ENCODE data around the gene MRPL10.

The MRPL10 gene

DNA sequence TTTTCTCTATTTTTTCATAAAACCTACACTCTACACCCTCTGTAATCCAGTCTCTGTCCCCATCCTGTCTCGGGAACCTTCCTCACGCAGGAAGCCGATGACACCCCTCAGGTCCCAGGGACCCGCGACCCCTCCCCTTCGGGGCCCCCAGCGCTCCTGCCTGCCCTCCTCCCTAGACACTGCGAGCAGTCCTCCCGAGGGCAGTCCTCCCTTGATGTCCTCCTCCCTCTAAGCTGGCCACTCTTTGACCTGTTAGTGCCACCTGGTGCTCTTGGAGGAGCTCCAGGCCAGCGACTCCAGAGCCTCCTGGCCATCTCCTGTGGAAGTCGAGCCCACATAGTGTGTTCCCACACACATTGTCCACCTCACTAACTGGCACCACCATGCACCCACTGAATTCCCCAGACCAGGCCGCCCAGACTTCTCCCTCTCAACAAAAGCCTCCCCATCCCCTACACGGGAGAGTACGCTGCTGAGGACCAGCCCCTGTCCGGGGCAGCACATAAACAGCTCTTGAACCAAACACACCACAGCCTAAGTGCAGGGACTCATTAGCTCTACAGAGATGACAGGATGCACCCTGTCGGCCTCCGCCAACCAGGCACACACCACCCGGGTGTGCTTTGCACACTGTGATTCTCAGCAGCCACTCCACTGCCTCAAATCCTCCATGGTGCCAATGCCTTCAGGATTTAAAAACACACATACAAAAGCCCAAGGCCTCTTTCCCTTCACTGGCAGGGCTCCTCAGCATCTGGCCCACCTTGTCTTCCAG lies 19.0 kb downstream of the MRPL10 start:
- no peak for DNase-seq

DNA sequence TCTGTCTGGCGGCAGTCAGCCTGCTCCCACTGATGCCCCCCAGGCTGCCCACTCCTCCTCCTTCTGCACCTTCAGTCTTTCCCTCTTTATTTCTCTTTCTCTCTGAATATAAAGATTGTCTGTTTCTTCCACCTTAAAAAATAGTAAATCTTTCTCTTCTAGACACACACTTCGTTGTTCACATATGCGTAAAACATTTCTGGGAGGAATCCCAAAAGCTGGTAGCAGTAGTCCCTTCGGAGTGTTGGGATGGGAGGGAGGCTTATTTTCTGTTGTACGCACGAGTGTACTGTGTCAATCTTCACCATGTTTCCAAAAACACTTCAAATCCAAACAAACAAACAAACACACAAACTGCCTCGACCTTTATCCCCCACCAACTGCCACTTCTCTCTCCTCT lies 19.6 kb downstream of the MRPL10 start:
- DNase-seq, result no peak

GRCh38 chr17:47810901-47811635 lies 20.3 kb downstream of the MRPL10 start:
- DNase-seq, result no peak

DNA sequence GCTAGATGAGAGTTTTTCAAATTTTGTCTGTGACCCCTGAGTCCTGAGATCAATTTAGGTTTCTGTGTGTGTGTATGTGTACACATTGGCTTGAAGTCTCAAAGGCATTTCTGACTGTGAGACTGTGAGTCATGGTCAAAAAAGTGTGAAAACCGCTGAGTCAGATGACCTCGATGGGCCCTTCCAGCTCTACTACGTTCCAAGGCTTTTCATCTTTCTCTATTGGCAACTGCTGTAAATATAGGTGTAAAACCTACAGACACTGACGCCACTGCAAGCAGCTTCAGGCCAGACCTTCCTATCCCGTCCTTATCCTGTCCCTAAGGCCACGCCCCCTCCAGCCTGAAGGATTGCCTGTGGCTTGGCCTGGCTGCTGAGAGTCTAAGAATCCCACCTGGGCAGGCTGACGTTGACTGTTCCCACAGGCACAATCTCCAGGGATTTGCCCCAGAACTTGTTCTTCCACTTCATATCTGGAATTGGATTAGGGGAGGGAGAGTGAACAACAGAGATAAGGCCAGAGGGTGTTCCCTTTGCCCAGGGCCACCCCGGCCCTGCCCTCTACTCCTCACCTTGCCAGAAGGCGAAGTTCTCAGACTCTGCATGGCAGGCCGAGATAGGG lies 21.0 kb downstream of the MRPL10 start:
- DNase-seq, result no peak

GRCh38 chr17:47808830-47809480 lies 22.4 kb downstream of the MRPL10 start:
- no peak for DNase-seq

DNA sequence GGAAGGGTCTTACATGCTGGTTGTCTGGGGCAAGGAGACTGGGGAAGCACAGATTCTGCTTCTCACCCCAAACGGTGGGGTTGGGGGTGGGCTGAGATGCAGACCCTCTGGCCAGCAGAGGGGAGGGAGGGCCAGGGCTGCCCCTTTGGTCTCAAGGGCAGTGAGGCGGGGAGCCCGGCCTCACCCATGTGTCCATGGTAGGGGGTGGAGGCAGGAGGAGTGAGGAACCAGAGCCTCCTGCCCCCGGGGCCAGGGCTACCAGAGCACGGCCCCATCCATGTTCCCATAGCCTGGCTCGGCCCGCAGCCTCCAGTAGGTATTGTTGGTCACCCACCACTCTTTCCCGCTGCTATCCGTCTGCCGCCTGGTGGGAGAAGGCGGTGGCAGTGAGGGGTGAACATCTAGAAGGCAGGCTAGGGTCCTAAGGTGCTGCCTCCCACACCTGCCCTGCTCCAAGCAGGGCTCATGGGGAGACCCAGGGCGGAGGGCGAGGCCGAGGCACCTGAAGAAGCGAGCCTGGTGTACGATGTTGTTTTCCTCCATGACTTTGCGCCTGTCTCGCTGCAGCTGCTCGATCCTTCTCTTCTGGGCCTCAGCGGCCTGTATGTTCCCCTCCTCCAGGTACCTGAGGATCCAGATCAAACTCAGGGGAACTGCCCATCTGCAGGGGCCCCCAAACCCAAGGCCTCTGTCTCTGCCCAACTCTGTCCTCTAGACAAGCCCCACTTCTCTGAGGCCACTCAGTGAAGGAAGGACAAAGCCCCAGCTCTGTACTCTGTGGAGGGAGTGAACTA lies 23.1 kb downstream of the MRPL10 start:
- DNase-seq, result no peak

DNA sequence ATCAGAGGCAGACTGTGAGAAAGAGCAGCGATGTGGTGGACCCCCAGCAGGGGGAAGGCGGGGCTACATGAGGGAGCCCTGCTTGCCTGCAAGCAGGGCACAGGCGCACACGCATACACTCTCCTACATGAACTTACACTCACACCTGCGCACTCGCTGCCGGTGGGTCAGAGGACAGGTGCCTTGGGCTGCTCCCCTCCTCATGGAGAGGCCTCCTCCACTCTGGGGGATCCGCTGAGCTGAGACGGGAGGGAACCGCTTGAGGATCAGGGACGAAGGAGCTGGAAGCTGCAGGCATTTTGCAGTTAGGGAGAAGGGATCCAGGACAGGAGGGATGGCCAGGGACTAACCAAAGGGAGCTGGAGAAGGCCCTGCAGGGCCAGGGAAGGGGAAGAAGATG lies 23.9 kb downstream of the MRPL10 start:
- DNase-seq, result no peak

DNA sequence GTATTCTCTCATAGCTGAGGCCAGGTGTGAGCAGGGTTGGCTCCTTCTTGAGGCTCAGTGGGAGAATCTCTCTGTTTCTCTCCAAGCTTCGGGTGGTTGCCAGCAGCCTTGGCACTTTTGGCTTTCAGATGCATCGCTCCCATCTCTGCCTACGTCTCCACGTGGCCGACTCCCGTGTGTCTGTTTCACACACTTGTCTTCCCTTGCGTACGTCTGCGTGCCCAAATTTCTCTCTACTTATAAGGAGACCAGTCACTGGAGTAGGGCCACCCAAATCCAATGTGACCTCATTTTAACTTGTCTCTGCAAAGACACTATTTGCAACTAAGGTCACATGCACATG lies 24.5 kb downstream of the MRPL10 start:
- DNase-seq, result no peak

DNA sequence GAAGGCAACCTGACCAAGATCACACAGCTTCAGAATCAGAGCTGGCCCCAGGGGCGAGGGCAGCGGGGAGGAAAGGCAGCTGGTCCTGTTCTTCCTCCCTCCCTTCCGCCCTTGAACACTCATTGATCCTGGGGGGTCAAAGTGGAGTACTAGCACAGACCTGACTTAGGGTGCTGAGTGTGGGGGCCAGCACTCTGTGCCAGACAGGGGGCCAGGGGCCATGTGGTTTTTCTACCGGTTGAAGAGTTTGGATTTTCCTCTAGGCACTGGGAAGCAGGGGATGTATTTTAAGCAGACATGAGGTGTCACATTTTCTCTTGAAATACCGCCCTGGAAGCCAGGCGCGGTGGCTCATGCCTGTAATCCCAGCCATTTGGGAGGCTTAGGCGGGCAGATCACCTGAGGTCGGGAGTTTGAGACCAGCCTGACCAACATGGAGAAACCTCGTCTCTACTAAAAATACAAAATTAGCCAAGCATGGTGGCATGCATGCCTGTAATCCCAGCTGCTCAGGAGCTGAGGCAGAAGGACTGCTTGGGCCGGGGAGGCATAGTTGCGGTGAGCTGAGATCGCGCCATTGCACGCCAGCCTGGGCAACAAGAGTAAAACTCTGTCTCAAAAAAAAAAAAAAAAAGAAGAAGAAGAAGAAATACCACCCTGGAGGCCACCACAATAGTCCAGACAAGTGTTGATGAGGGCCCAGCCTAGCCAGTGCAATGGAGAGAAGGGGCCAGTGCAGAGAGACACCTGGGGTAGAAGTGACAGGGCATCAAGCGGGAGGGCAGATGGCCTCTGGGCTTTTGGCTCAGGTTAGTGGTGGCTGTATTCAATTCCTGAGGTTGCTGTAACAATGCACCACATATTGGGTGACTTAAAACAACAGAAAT lies 25.1 kb downstream of the MRPL10 start:
- no peak for DNase-seq

GRCh38 chr17:47804461-47804860 lies 26.9 kb downstream of the MRPL10 start:
- DNase-seq, result no peak

DNA sequence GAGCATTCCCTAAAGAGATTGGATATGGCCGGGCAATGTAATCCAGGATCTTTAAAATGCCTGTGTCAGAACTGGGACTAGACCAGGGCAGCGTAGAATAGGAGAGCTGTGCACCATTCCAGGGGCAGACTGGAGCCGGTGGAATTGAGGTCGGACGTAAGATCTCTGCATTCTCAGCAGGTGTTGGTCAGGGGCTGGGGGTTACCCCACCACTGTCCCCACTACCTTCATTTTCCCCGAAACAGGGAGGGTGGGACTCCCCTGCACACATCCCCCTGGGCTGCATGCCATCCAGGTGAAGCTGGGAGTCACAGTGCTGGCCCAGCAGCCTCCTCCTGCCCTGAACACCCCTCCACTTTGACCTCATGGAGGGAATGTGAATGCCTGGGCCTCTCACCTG lies 27.6 kb downstream of the MRPL10 start:
- no peak for DNase-seq

- DNase-seq, result no peak
Measured at GRCh38 chr17:47803201-47803600, 28.1 kb downstream of the MRPL10 start.

GRCh38 chr17:47802341-47803022 lies 28.9 kb downstream of the MRPL10 start:
- DNase-seq, result peak; percentile 79 to 88

- no peak for DNase-seq
Measured at GRCh38 chr17:47801906-47802305, 29.4 kb downstream of the MRPL10 start.

DNA sequence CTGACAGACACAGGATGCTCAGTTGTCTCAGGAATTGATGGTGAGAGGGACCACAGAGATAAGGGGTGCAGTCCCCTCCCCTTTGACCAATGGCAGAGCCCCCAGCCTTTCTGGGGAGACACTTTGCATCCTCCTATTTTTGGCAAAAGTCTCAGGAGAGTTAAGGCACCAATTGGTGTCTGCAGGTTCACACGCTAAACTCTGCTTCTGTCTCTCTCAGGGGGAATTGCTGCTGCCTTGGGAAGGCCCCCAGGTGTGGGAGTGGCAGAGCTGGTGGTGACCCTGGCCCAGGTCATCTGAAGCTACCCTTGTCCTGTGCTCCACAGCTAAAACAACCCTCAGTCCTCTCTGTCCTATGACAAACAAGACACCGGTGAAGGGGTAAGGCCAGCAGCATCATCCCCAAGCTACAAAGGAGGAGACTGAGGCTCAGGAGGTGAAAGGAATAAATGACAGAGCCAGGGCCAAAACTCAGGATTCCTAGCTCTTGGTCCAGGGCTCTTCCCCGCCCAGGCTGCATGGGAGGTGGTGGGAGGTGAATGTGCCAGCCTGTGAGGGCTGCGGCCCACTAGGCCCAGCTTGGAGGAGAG lies 30.1 kb downstream of the MRPL10 start:
- no peak for DNase-seq

GRCh38 chr17:47800686-47801085 lies 30.7 kb downstream of the MRPL10 start:
- DNase-seq, result no peak

- DNase-seq, result no peak
Measured at GRCh38 chr17:47797797-47798196, 33.5 kb downstream of the MRPL10 start.

GRCh38 chr17:47792979-47793378 lies 38.4 kb downstream of the MRPL10 start:
- DNase-seq, result no peak

- no peak for DNase-seq
Measured at GRCh38 chr17:47792457-47792856, 38.9 kb downstream of the MRPL10 start.

DNA sequence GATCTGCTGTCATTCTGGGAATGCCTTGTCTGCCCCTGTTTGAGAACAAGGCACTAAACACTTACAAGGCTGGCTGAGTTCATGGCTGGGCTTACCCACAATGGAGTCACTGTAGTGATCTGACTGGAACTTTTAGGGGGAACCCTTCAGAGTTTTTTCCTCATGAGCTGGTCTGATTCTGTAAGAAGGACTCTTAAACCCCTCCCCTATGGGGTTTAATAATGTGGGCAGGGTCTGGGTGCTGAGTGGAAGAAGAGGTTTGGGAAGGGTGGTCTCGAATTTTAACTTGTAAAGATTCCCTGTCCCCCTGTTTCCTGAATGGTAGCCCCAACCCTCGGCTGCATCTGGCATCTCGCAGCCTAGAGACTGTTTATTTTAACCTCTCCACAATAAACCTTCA lies 40.3 kb downstream of the MRPL10 start:
- DNase-seq, result no peak
